Pancreas (tissue), 10 donors: ENCODE measurements around the gene ELANE. TPM values are rescaled to one million over a fixed set of nuclear protein-coding genes. Genes with fewer than 3 reads are reported as not detected.

Source experiments
- ATAC-seq, 4 donors: fragments of 200-7000 bp; cut with Tn5 transposase; one replicate each; pipeline versions ENCODE4 v1.8.0 to v1.9.1; 2020; ENCODE audit warnings: mild to moderate bottlenecking in 4 of 4, moderate library complexity in 4 of 4
- DNase-seq, 6 donors: peaks; one replicate each; pipeline ENCODE4 v3.0.0-alpha.2; 2020
- FAIRE-seq: peaks from 2 replicates; lab custom pipeline; 2012; peaks lifted over from hg19 to GRCh38; lab: Jason Lieb, UNC
- H3K27ac ChIP-seq, 4 donors: fragments of 200-600 bp; sonication (generic); 1 replicate in 3 of 4; 2 replicates in 1 of 4; pipeline versions ENCODE4 v1.5.0 to v1.8.0; 2020
- H3K27me3 ChIP-seq, 4 donors: fragments of 200-600 bp; one replicate each; pipeline ENCODE4 v1.8.0; 2021
- H3K36me3 ChIP-seq, 3 donors: fragments of 200-600 bp; sonication (generic) in 1 of 3; one replicate each; pipeline versions ENCODE4 v1.5.0 to v1.8.0; 2020 to 2021
- H3K4me1 ChIP-seq, 3 donors: fragments of 200-600 bp; one replicate each; pipeline ENCODE4 v1.8.0; 2021
- H3K4me3 ChIP-seq, 4 donors: fragments of 200-600 bp; sonication (generic) in 2 of 4; one replicate each; pipeline versions ENCODE4 v1.5.0 to v1.8.0; 2020 to 2021
- H3K9me3 ChIP-seq, 4 donors: fragments of 200-600 bp; one replicate each; pipeline ENCODE4 v1.8.0; 2021
- WGBS, 2 donors: extraction: QIAGEN DNeasy Blood & Tissue Kit; methylation state at CpG; one replicate each; pipeline ENCODE4 v1.1.7; 2013; 5-methylcytosine and 5-hydroxymethylcytosine counted together
- intact Hi-C, 3 donors: fragments of 100-400 bp; cut with DNase I; formaldehyde crosslinking; loops; one replicate each; pipeline versions ENCODE4 v1.11.1 to v1.14.2; 2022
- polyA plus RNA-seq, 2 donors: library from polyadenylated mRNA; stranded (reverse); fragments of 200-250 nt; gene quantifications; one replicate each; pipeline ENCODE4 v1.2.3, GENCODE V29; 2013
- total RNA-seq, 6 donors: library from RNA; stranded (reverse); fragmentation: NEBNext Ultra II Directional in 4 of 6; extraction: Animal tissue kit (Norgen Biotek cat#: 25700) in 4 of 6; gene quantifications; one replicate each; pipeline versions ENCODE4 v1.2.1 to v1.2.4, GENCODE V29; 2021 to 2023
- TF ChIP-seq, protein P1 (sequence below), 4 donors: fragments of 200-600 bp; sonication (generic) in 3 of 4; IDR thresholded peaks; one replicate each; pipeline versions ENCODE4 v1.5.0 to v1.8.0; 2021; ENCODE audit warnings: antibody characterized with exemption in 4 of 4
- donor health status: healthy with polysubstance abuse.
- donor health status: DM: no; HTN: no; CAD: no; lungs with moderate emphysema.
- donor health status: DM: no; HTN: no; CAD: no.
- donor health status: control.
- donor health status: control.
- donor health status: Bipolar disorder and iron deficiency.
- donor health status: DM: yes; HTN: yes; CAD: no.
- donor health status: DM: no; HTN: no; CAD: no.
- donor health status: DM: no; HTN: no; CAD: no.
- donor health status: DM: yes; HTN: yes; CAD: no.

ELANE gene
- total and polyA plus RNA-seq, 8 donors: 0.16 to 0.57 (median 0.27) TPM; not detected in 4

DNA sequence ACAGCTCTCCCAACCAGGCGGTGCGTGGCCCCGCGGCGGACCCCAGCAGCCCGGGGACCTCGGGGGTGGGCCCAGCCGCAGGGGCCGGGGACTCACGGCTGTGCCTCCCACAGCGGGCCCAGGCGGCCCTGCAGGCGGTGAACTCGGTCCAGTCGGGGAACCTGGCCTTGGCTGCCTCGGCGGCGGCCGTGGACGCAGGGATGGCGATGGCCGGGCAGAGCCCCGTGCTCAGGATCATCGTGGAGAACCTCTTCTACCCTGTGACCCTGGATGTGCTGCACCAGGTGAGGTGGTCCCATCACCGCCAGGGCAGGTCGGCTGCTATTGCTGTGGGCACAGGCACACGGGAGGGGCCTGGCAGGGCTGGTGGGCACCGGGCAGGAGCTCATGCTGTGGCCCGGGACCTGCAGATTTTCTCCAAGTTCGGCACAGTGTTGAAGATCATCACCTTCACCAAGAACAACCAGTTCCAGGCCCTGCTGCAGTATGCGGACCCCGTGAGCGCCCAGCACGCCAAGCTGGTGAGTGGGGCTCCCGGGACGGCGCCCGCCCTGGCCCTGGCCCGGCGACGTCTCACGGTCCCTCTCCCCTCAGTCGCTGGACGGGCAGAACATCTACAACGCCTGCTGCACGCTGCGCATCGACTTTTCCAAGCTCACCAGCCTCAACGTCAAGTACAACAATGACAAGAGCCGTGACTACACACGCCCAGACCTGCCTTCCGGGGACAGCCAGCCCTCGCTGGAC, 47.5 kb upstream of the ELANE start:
- intact Hi-C loops: no loop called here
- Histone ChIP-seq H3K36me3 (peaks cover 9 to 58% (median 56%) of the 10 kb centered on the region in 3 donors), H3K27me3 (no peaks in the 10 kb centered on the region), H3K4me1 (peaks cover 25 to 31% (median 26%) of the 10 kb centered on the region in 3 donors), H3K9me3 (no peaks in the 10 kb centered on the region), H3K27ac (no peak overlapping the region), H3K4me3 (no peak overlapping the region)
- TF ChIP-seq, protein P1, sequence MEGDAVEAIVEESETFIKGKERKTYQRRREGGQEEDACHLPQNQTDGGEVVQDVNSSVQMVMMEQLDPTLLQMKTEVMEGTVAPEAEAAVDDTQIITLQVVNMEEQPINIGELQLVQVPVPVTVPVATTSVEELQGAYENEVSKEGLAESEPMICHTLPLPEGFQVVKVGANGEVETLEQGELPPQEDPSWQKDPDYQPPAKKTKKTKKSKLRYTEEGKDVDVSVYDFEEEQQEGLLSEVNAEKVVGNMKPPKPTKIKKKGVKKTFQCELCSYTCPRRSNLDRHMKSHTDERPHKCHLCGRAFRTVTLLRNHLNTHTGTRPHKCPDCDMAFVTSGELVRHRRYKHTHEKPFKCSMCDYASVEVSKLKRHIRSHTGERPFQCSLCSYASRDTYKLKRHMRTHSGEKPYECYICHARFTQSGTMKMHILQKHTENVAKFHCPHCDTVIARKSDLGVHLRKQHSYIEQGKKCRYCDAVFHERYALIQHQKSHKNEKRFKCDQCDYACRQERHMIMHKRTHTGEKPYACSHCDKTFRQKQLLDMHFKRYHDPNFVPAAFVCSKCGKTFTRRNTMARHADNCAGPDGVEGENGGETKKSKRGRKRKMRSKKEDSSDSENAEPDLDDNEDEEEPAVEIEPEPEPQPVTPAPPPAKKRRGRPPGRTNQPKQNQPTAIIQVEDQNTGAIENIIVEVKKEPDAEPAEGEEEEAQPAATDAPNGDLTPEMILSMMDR (IDR thresholded peaks at IDR 0.05): no peak
- FAIRE-seq (no peak), ATAC-seq (no peak), DNase-seq (peak in 1 of 6 donors; percentile 36)
- WGBS, 2 donors: 92 to 95% methylated on average over 50 to 53 of the region's 53 CpGs

DNA sequence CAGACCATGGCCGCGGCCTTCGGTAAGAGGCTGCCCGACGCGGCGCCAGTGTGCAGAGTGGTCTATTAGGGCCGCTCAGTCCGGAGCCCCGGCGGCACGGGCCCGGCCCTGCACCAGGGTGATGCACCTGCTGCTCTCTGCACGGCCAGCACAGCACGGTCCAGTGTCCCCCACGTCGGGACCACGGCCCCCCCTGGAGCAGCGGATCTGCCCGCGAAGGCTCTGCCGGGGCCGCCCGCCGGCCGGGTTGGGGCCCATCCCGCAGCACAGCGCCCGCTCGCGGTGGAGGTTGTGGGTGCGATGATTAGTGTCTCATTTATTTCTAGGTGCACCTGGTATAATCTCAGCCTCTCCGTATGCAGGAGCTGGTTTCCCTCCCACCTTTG, 46.9 kb upstream of the ELANE start:
- no peak for ATAC-seq
- Histone ChIP-seq H3K4me3 (no peak overlapping the region), H3K36me3 (peaks cover 13 to 64% (median 62%) of the 10 kb centered on the region in 3 donors), H3K27ac (no peak overlapping the region), H3K4me1 (peaks cover 19 to 25% (median 20%) of the 10 kb centered on the region in 3 donors), H3K9me3 (no peaks in the 10 kb centered on the region), H3K27me3 (no peaks in the 10 kb centered on the region)
- intact Hi-C loops: no loop called here
- WGBS, 2 donors: 88 to 91% methylated on average over 33 of the region's 33 CpGs
- no peak for FAIRE-seq
- DNase-seq: peak in 1 of 6 donors; percentile 35
- TF ChIP-seq, protein P1 (IDR thresholded peaks at IDR 0.05): no peak

DNA sequence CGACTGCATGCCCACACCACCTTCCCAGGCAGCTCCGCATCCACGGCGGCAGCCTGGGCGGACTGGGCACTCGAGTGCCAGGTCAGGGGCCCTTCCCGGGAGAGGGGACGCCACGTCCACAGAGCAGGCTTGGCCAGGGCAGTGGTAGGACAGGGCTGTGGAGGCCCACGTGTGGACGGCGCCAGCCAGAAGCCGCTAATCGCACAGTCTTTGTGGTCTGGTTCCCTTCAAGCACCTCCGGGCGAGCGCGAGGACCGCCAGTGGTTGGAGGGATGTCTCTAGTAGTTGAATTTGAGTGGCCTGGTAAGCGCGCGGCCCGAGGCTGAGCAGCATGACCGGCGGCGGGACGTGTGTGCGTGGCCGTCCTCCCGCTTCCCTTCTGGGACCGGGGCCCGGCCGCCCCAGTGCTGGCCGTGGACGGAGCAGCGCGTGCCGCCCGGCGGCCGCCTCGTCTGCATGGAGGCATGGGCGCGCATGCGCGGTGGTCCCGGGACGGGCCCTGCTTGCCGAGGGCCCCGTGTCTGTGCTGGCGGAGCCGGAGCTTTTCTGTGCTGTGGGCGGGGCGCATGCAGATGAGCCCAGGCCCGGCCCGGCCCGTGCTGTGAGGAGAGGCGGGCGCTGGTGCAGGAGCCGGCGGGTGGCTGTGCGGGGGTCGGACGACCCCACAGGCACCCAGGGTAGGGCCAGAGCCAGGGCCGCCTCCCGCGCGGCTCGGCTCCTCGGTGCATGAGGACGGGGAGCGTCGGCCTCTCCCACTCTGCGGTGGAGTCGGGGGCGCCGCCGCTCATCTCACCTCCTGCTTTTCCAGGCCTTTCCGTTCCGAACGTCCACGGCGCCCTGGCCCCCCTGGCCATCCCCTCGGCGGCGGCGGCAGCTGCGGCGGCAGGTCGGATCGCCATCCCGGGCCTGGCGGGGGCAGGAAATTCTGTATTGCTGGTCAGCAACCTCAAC, 46.2 kb upstream of the ELANE start:
- Histone ChIP-seq H3K9me3 (no peaks in the 10 kb centered on the region), H3K27me3 (no peaks in the 10 kb centered on the region), H3K4me3 (no peak overlapping the region), H3K36me3 (peaks cover 20 to 71% (median 69%) of the 10 kb centered on the region in 3 donors), H3K4me1 (peaks cover 12 to 18% (median 13%) of the 10 kb centered on the region in 3 donors), H3K27ac (no peak overlapping the region)
- no peak for FAIRE-seq
- intact Hi-C loops: no loop called here
- peak in 1 of 6 donors; percentile 37 for DNase-seq
- TF ChIP-seq, protein P1 (IDR thresholded peaks at IDR 0.05): no peak
- no peak for ATAC-seq
- 93 to 94% methylated on average over 74 to 93 of the region's 93 CpGs for WGBS, 2 donors

DNA sequence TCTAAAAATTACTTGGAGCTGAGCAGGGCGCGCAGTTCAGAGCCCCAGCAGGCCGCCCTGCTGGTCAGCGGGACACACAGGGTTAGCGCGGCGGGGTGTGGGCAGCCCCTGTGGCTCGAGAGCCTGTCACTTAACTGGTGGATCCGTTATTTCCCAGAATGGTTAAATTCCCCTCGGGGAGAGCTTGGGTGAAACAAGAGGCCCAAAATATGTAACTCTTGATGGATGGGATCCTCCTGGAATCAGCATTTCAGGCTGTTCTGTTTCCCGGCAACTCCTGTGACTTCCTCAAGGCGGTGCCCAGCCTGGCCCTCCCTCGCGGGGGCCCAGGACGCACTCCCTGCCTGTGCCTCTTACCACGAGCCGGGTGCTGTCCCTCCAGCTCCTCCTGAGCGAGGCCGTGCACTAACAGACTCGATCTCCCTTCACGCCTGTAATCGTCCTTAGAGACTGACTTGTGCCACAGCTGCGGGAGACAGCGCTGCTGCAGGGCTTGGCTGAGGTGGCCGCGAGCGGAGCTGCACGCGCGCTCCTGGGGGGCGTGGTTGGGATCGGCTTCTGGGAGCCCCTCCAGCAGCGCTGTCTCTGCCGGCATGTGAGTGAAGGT, 45.2 kb upstream of the ELANE start:
- ATAC-seq (peak in 2 of 4 donors; percentile 9 to 20), FAIRE-seq (no peak), DNase-seq (no peak)
- Histone ChIP-seq H3K9me3 (no peaks in the 10 kb centered on the region), H3K27me3 (no peaks in the 10 kb centered on the region), H3K36me3 (peaks cover 24 to 80% (median 76%) of the 10 kb centered on the region in 3 donors), H3K27ac (no peak overlapping the region), H3K4me3 (no peak overlapping the region), H3K4me1 (peaks cover 3 to 7% (median 4%) of the 10 kb centered on the region in 3 donors)
- TF ChIP-seq, protein P1 (IDR thresholded peaks at IDR 0.05): no peak
- intact Hi-C loops: no loop called here
- WGBS, 2 donors: 87 to 88% methylated on average over 34 of the region's 34 CpGs
